Activated CD8-positive, alpha-beta memory T cell treated with anti-CD3 and anti-CD28 coated beads for 1 hour (primary cell): Measurements from ENCODE around the gene SATB1.
"Not testable (repeated sequence)": the region's sequence is repeated elsewhere in the genome, so short reads cannot be mapped to it uniquely, and the experiment has no call there.

ENCODE experiments used
- DNase-seq, 2 donors: peaks; one replicate each; pipeline ENCODE4 v3.0.0-alpha.2; 2020; ENCODE audit warnings: low read depth in 1 of 2; ENCODE audit errors: extremely low read depth in 1 of 2

The SATB1 gene

GRCh38 chr3:18355832-18356231 is 69.3 kb downstream of the SATB1 start:
- no peak for DNase-seq

GRCh38 chr3:18354701-18355100 is 70.4 kb downstream of the SATB1 start:
- no peak for DNase-seq

- no peak for DNase-seq
These were observed 73.1 kb downstream of the SATB1 start for GRCh38 chr3:18351823-18352744.

- DNase-seq, result no peak
These were observed 74.0 kb downstream of the SATB1 start for GRCh38 chr3:18351069-18351628.

- DNase-seq, result no peak
These were observed 75.8 kb downstream of the SATB1 start for GRCh38 chr3:18349197-18349798.

- no peak for DNase-seq
These were observed 79.0 kb downstream of the SATB1 start for GRCh38 chr3:18346097-18346496.

- DNase-seq, result no peak
These were observed 80.1 kb downstream of the SATB1 start for GRCh38 chr3:18345015-18345367.

- DNase-seq, result no peak
These were observed 80.7 kb downstream of the SATB1 start for GRCh38 chr3:18344306-18345014.

- DNase-seq, result no peak
These were observed 81.3 kb downstream of the SATB1 start for GRCh38 chr3:18343809-18344208.

GRCh38 chr3:18338827-18339514 is 86.2 kb downstream of the SATB1 start:
- DNase-seq, result no peak

GRCh38 chr3:18337231-18337630 is 87.9 kb downstream of the SATB1 start:
- no peak for DNase-seq

GRCh38 chr3:18334837-18335601 is 90.1 kb downstream of the SATB1 start:
- no peak for DNase-seq

GRCh38 chr3:18330772-18331441 is 94.2 kb downstream of the SATB1 start:
- DNase-seq, result not testable (repeated sequence)

GRCh38 chr3:18308096-18308650 is 117.0 kb downstream of the SATB1 start:
- DNase-seq, result no peak

- DNase-seq, result no peak
These were observed 117.6 kb downstream of the SATB1 start for GRCh38 chr3:18307529-18307928.

GRCh38 chr3:18302517-18302916 is 122.6 kb downstream of the SATB1 start:
- DNase-seq, result no peak

- no peak for DNase-seq
These were observed 123.4 kb downstream of the SATB1 start for GRCh38 chr3:18301781-18302180.

- DNase-seq, result no peak
These were observed 124.2 kb downstream of the SATB1 start for GRCh38 chr3:18300916-18301315.

GRCh38 chr3:18297126-18297525 is 128.0 kb downstream of the SATB1 start:
- DNase-seq, result no peak
